ENCODE data around the gene ACTMAP. TPM values are rescaled to one million over a fixed set of nuclear protein-coding genes. Genes with fewer than 3 reads are reported as not detected.

The ACTMAP gene
- total RNA-seq, 1 experiment from 2014 or later = 16.8 TPM

DNA sequence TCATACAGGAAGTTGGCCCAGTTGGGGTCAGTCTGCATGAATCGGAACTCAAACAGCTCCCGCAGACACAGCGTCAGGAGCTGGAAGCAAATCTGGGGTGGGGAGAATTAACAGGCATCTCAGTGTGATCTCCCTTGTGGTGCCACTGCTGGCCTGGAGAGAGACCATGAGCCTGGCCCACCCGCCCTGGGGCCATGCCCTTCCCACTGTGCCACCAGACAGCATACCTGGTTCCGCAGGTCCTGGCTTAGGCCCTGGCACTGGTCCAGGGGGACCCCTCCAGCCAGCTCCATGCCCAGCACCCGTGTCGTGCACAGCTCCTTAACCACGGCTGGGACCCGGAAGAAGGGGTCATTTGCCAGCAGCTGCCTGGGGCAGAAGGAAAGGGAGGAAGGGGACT lies 50.2 kb downstream of the ACTMAP start:
- ChIA-PET RAD21 (ENCODE audit: low non-redundant PET in 1 of 2, low total read pairs in 2 of 2, uncharacterized antibody in 2 of 2, unreplicated experiment in 2 of 2) (no interaction called here), CTCF (no interaction called here)
- H3K9ac ChIP-seq (ENCODE audit: low read length) = no peak overlapping the region

DNA sequence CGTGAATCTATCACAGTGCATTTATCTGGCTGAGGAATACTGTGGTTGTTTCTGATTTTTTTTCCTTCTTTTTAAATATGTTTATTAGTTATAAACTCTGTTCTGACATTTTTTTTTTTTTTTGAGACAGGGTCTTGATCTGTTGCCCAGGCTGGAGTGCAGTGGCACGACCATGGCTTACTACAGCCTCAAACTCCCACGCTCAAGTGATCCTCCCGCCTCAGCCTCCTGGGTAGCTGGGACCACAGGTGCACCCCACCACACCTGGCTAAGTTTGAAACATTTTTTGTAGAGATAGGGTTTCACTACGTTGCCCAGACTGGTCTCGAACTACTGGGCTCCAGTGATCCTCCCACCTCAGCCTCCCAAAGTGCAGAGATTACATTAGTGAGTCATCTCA lies 53.3 kb downstream of the ACTMAP start:
- POLR2A ChIA-PET = no interaction called here
- H3K4me3 ChIP-seq (replicated peaks in 1 of 2; ENCODE audit: low read depth in 1 of 2, low read length in 2 of 2) = no peak overlapping the region
- RAD21 ChIA-PET (ENCODE audit: low non-redundant PET in 1 of 2, low total read pairs in 2 of 2, uncharacterized antibody in 2 of 2, unreplicated experiment in 2 of 2) = no interaction called here
- H3K9me3 ChIP-seq (ENCODE audit: control insufficient read depth in 1 of 2, insufficient read depth in 1 of 2, low read depth in 1 of 2, low read length in 2 of 2) = no peaks in the 10 kb centered on the region
- no peak overlapping the region for H3K4me2 ChIP-seq (ENCODE audit: low read length)
- CTCF ChIA-PET = no interaction called here
- BruUV-seq (replicated peaks) = no TSS peak
- ATAC-seq = no peak
- TF ChIP-seq CEBPB (IDR thresholded peaks at IDR 0.05; ENCODE audit: low read depth) = no peak
- no peak for TF ChIP-seq SIN3A (IDR thresholded peaks at IDR 0.05; ENCODE audit: low read depth)
- TF ChIP-seq YY1 (IDR thresholded peaks at IDR 0.05; ENCODE audit: extremely low read depth, insufficient replicate concordance, low read depth, low read length) = no peak
- no peak for TF ChIP-seq MAX (IDR thresholded peaks at IDR 0.05)
- TF ChIP-seq POLR2AphosphoS5 (IDR thresholded peaks at IDR 0.05; ENCODE audit: low read depth, low read length) = no peak
- TF ChIP-seq ZBTB33 (IDR thresholded peaks at IDR 0.05; ENCODE audit: extremely low read depth, insufficient replicate concordance, low read length) = no peak
- intact Hi-C loops (cut with micrococcal nuclease) = no loop called here
- no peaks in the 10 kb centered on the region for H3K79me2 ChIP-seq (ENCODE audit: insufficient read depth, low read length)
- H3K9me2 ChIP-seq (ENCODE audit: insufficient read depth) = no peaks in the 10 kb centered on the region
- no peaks in the 10 kb centered on the region for H3K27me3 ChIP-seq (ENCODE audit: insufficient read depth, low read length)
- H2AFZ ChIP-seq (ENCODE audit: low read depth, low read length, poor library complexity, severe bottlenecking) = no peak overlapping the region
- peaks cover 3 to 9% of the 10 kb centered on the region in 2 experiments for H3K36me3 ChIP-seq (ENCODE audit: control insufficient read depth in 1 of 2, insufficient read depth in 2 of 2, low read length in 2 of 2)
- no peak overlapping the region for H3K9ac ChIP-seq (ENCODE audit: low read length)
- H3K4me1 ChIP-seq (ENCODE audit: control insufficient read depth in 1 of 2, insufficient read depth in 2 of 2, low read length in 2 of 2) = peaks cover 0 to under 1% of the 10 kb centered on the region in 2 experiments; a peak in 1 of 4 replicates
- H3K27ac ChIP-seq (ENCODE audit: low read depth, low read length) = no peak overlapping the region
- DNase-seq (ENCODE audit: low read depth, low spot score) = no peak
- no peaks in the 10 kb centered on the region for H4K20me1 ChIP-seq (ENCODE audit: insufficient read depth)

More for the DNA sequence above, 50.2 kb downstream of the ACTMAP start:
- H3K9me3 ChIP-seq (ENCODE audit: control insufficient read depth in 1 of 2, insufficient read depth in 1 of 2, low read depth in 1 of 2, low read length in 2 of 2) = no peaks in the 10 kb centered on the region
- H3K9me2 ChIP-seq (ENCODE audit: insufficient read depth) = no peaks in the 10 kb centered on the region
- no peaks in the 10 kb centered on the region for H3K4me1 ChIP-seq (ENCODE audit: control insufficient read depth in 1 of 2, insufficient read depth in 2 of 2, low read length in 2 of 2)
- no peak overlapping the region for H3K4me3 ChIP-seq (replicated peaks in 1 of 2; ENCODE audit: low read depth in 1 of 2, low read length in 2 of 2)
- DNase-seq (ENCODE audit: low read depth, low spot score) = no peak
- intact Hi-C loops (cut with micrococcal nuclease) = no loop called here
- TF ChIP-seq EZH2 (IDR thresholded peaks at IDR 0.05) = no peak
- TF ChIP-seq MAX (IDR thresholded peaks at IDR 0.05) = no peak
- no peak for TF ChIP-seq ELF1 (IDR thresholded peaks at IDR 0.05; ENCODE audit: borderline replicate concordance, low read depth)
- no peak for TF ChIP-seq FOSL1 (IDR thresholded peaks at IDR 0.05; ENCODE audit: low read depth)
- H3K4me2 ChIP-seq (ENCODE audit: low read length) = no peak overlapping the region
- BruUV-seq (replicated peaks) = no TSS peak
- H4K20me1 ChIP-seq (ENCODE audit: insufficient read depth) = no peaks in the 10 kb centered on the region
- no peaks in the 10 kb centered on the region for H3K79me2 ChIP-seq (ENCODE audit: insufficient read depth, low read length)
- H3K27me3 ChIP-seq (ENCODE audit: insufficient read depth, low read length) = no peaks in the 10 kb centered on the region
- H3K36me3 ChIP-seq (ENCODE audit: control insufficient read depth in 1 of 2, insufficient read depth in 2 of 2, low read length in 2 of 2) = peaks cover 9 to 21% of the 10 kb centered on the region in 2 experiments
- POLR2A ChIA-PET = interaction anchor here (1.3 kb wide), 1 partner anchor 9 kb away, joined by 4 read pairs; the partner anchor contains the start of gene NUMBL
- no peak for ATAC-seq
- no peak overlapping the region for H3K27ac ChIP-seq (ENCODE audit: low read depth, low read length)
- no peak overlapping the region for H2AFZ ChIP-seq (ENCODE audit: low read depth, low read length, poor library complexity, severe bottlenecking)
